ENCODE results near the gene PRPSAP2. TPM values are rescaled to one million over a fixed set of nuclear protein-coding genes. Genes with fewer than 3 reads are reported as not detected.

Gene PRPSAP2
- total and polyA plus RNA-seq, 7 donors, result 8.2 to 13.2 (median 10.2) TPM

GRCh38 chr17:18916816-18917500 lies 59.0 kb downstream of the PRPSAP2 start:
- ATAC-seq, result no peak
- no peak for TF ChIP-seq CTCF (IDR thresholded peaks at IDR 0.05)
- H3K9me3 ChIP-seq, result no peaks in the 10 kb centered on the region
- H3K27me3 ChIP-seq (ENCODE audit: insufficient read depth in 3 of 3, low read length in 2 of 3), result no peaks in the 10 kb centered on the region
- peaks cover 3 to 38% of the 10 kb centered on the region in 2 donors for H3K36me3 ChIP-seq (ENCODE audit: insufficient read depth in 1 of 2, low read depth in 1 of 2)
- intact Hi-C loops (cut with DNase I), result no loop called here
- no peak overlapping the region for H3K4me3 ChIP-seq
- no peak overlapping the region for H3K27ac ChIP-seq
- no peak for DNase-seq
- peaks cover 7% of the 10 kb centered on the region for H3K4me1 ChIP-seq
- WGBS, 3 donors, result 76 to 79% (median 76%) methylated on average over 5 of the region's 5 CpGs

GRCh38 chr17:18917506-18918032 lies 59.6 kb downstream of the PRPSAP2 start:
- Histone ChIP-seq H3K36me3 (ENCODE audit: insufficient read depth in 1 of 2, low read depth in 1 of 2) (peaks cover 3 to 32% of the 10 kb centered on the region in 2 donors), H3K9me3 (no peaks in the 10 kb centered on the region), H3K27ac (no peak overlapping the region), H3K4me3 (no peak overlapping the region), H3K4me1 (peaks cover 10% of the 10 kb centered on the region), H3K27me3 (ENCODE audit: insufficient read depth in 3 of 3, low read length in 2 of 3) (no peaks in the 10 kb centered on the region)
- no peak for DNase-seq
- 90 to 96% (median 92%) methylated on average over 11 of the region's 11 CpGs for WGBS, 3 donors
- ATAC-seq, result no peak
- no peak for TF ChIP-seq CTCF (IDR thresholded peaks at IDR 0.05)
- intact Hi-C loops (cut with DNase I), result no loop called here

- 49 to 73% (median 64%) methylated on average over 6 of the region's 6 CpGs for WGBS, 3 donors
- intact Hi-C loops (cut with DNase I), result no loop called here
- DNase-seq, result no peak
- Histone ChIP-seq H3K27ac (no peak overlapping the region), H3K9me3 (no peaks in the 10 kb centered on the region), H3K4me3 (no peak overlapping the region), H3K36me3 (ENCODE audit: insufficient read depth in 1 of 2, low read depth in 1 of 2) (peaks cover 0 to 22% of the 10 kb centered on the region in 2 donors), H3K4me1 (peaks cover 10% of the 10 kb centered on the region), H3K27me3 (ENCODE audit: insufficient read depth in 3 of 3, low read length in 2 of 3) (no peaks in the 10 kb centered on the region)
- no peak for ATAC-seq
- no peak for TF ChIP-seq CTCF (IDR thresholded peaks at IDR 0.05)
Measured at GRCh38 chr17:18919963-18920362, 62.0 kb downstream of the PRPSAP2 start.

- DNase-seq (no peak), ATAC-seq (no peak)
- H3K27ac ChIP-seq, result no peak overlapping the region
- peaks cover 0 to 25% of the 10 kb centered on the region in 2 donors for H3K36me3 ChIP-seq (ENCODE audit: insufficient read depth in 1 of 2, low read depth in 1 of 2)
- H3K9me3 ChIP-seq, result no peaks in the 10 kb centered on the region
- no peaks in the 10 kb centered on the region for H3K27me3 ChIP-seq (ENCODE audit: insufficient read depth in 3 of 3, low read length in 2 of 3)
- intact Hi-C loops (cut with DNase I), result no loop called here
- H3K4me3 ChIP-seq, result no peak overlapping the region
- H3K4me1 ChIP-seq, result peaks cover 10% of the 10 kb centered on the region
- TF ChIP-seq CTCF (IDR thresholded peaks at IDR 0.05), result no peak
- 24 to 35% (median 27%) methylated on average over 6 of the region's 6 CpGs for WGBS, 3 donors
Measured at GRCh38 chr17:18920911-18921441, 63.0 kb downstream of the PRPSAP2 start.
